AG10803 (cell line): ENCODE results near the gene PTCH2.
A peak's percentile ranks its signal among the peaks of the same experiment; 100 is the strongest.

Experiments
- DNase-seq: peaks from one replicate; pipeline ENCODE4 v3.0.0; 2010; ENCODE audit warnings: low read depth
- H3K4me3 ChIP-seq: 2 replicates; pipeline ENCODE4 v1.5.1; 2011; ENCODE audit warnings: mild to moderate bottlenecking, low read length, control low read depth
- CTCF ChIP-seq: conservative IDR thresholded peaks from 2 replicates; pipeline ENCODE4 v1.5.1; 2011; ENCODE audit warnings: mild to moderate bottlenecking, low read length, control low read depth, inconsistent platforms

Gene PTCH2

GRCh38 chr1:44808938-44809917 lies 33.8 kb downstream of the PTCH2 start:
- DNase-seq: peak; percentile 85
- peak; percentile 39 for TF ChIP-seq CTCF
- peak overlapping the region; percentile 78 for H3K4me3 ChIP-seq

GRCh38 chr1:44808063-44808937 lies 34.8 kb downstream of the PTCH2 start, which contains the start of gene BTBD19:
Gene BTBD19 (plus strand): TSS chr1:44808523. CDS start chr1:44808821, 298 bp downstream.
- peak within 1 kb of the TSS; percentile 78 for H3K4me3 ChIP-seq
- peak; percentile 96 for DNase-seq
- TF ChIP-seq CTCF: no peak

- DNase-seq: peak; percentile 100
- H3K4me3 ChIP-seq: peak overlapping the region; percentile 78
- no peak for TF ChIP-seq CTCF
Observed at GRCh38 chr1:44807364-44808062, 35.5 kb downstream of the PTCH2 start.

- H3K4me3 ChIP-seq: peak within 1 kb of the TSS; percentile 78
- TF ChIP-seq CTCF: no peak
- DNase-seq: no peak
Observed at GRCh38 chr1:44806704-44807363, 36.2 kb downstream of the PTCH2 start, which contains the start of gene DYNLT4. Gene DYNLT4 (minus strand): TSS chr1:44807351. CDS start chr1:44806668, 683 bp downstream.

GRCh38 chr1:44806025-44806703 lies 36.9 kb downstream of the PTCH2 start:
- no peak for TF ChIP-seq CTCF
- DNase-seq: no peak
- H3K4me3 ChIP-seq: no peak overlapping the region
